IPS DF 6.9 (cell line): ENCODE data around the gene MUC12.

Experiments
- DNase-seq: peaks from one replicate; pipeline ENCODE4 v3.0.0-alpha.2; 2013; ENCODE audit warnings: low read depth, low spot score
- H3K27ac ChIP-seq: one replicate; pipeline ENCODE4 v1.5.1; 2013; ENCODE audit warnings: low read length, control low read depth
- H3K27me3 ChIP-seq: 2 replicates; pipeline ENCODE4 v1.6.1; 2013; ENCODE audit warnings: mild to moderate bottlenecking, low read length; ENCODE audit not compliant: control insufficient read depth, insufficient read depth
- H3K36me3 ChIP-seq: 2 replicates; pipeline ENCODE4 v1.6.1; 2013; ENCODE audit warnings: low read length; ENCODE audit not compliant: control insufficient read depth, insufficient read depth
- H3K4me1 ChIP-seq: 2 replicates; pipeline ENCODE4 v1.6.1; 2013; ENCODE audit warnings: low read length; ENCODE audit not compliant: control insufficient read depth, insufficient read depth
- H3K4me3 ChIP-seq: 2 replicates; pipeline ENCODE4 v1.5.1; 2013; ENCODE audit warnings: mild to moderate bottlenecking, low read length
- H3K9me3 ChIP-seq: 2 replicates; pipeline ENCODE4 v1.6.1; 2013; ENCODE audit warnings: low read length, inconsistent platforms; ENCODE audit not compliant: control insufficient read depth, insufficient read depth
- WGBS: extraction: QIAGEN DNeasy Blood & Tissue Kit; methylation state at CpG from one replicate; pipeline ENCODE4 v1.1.7; 2013; ENCODE audit warnings: mixed read lengths, missing lambda C conversion rate; ENCODE audit not compliant: insufficient read length, insufficient coverage; 5-methylcytosine and 5-hydroxymethylcytosine counted together

The MUC12 gene

DNA sequence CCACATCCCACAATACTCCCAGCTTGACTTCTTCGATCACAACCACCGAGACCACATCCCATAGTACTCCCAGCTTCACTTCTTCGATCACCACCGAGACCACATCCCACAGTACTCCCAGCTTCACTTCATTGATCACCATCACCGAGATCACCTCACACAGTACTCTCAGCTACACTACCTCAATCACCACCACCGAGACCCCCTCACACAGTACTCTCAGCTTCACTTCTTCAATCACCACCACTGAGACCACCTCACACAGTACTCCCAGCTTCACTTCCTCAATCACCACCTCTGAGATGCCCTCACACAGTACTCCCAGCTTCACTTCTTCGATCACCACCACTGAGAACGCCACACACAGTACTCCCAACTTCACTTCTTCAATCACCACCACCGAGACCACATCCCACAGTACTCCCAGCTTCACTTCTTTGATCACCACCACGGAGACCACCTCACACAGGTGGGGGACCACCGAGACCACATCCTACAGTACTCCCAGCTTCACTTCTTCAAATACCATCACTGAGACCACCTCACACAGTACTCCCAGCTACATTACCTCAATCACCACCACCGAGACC is 11.4 kb upstream of the MUC12 start:
- Histone ChIP-seq H3K36me3 (no peaks in the 10 kb centered on the region), H3K27me3 (no peaks in the 10 kb centered on the region), H3K4me1 (no peaks in the 10 kb centered on the region), H3K9me3 (no peaks in the 10 kb centered on the region), H3K27ac (no peak overlapping the region), H3K4me3 (no peak overlapping the region)
- 100% methylated on average over 3 of the region's 12 CpGs for WGBS
- DNase-seq = no peak

DNA sequence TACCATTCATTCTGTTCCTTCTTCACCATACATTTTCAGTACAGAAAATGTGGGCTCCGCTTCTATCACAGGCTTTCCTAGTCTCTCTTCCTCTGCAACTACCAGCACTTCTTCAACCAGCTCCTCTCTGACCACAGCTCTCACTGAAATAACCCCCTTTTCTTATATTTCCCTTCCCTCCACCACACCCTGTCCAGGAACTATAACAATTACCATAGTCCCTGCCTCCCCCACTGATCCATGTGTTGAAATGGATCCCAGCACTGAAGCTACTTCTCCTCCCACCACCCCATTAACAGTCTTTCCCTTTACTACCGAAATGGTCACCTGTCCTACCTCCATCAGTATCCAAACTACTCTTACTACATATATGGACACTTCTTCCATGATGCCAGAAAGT is 9.5 kb upstream of the MUC12 start:
- Histone ChIP-seq H3K4me1 (peaks cover 4% of the 10 kb centered on the region; the same call in 1 of the 2 replicates), H3K27ac (no peak overlapping the region), H3K27me3 (no peaks in the 10 kb centered on the region), H3K36me3 (no peaks in the 10 kb centered on the region), H3K9me3 (no peaks in the 10 kb centered on the region), H3K4me3 (no peak overlapping the region)
- no peak for DNase-seq
- no CpG with 5 or more reads among the region's 2 CpGs for WGBS

DNA sequence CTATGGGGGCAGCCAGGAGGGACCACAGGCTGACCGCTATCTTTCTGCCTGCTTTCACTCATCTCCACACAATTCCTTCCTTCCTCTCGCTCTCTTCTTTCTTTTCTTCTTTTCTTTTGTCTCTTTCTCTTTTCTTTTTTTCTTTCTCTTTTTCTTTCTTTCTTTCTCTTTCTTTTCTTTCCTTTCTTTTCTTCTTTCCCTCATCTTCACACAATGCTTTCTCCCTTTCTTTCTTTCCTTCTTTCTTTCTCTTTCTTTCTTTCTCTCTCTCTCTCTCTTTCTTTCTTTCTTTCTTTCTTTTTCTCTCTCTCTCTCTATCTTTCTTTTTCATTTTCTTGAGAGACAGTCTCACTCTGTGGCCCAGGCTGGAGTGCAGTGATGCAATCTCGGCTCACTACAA is 6.8 kb upstream of the MUC12 start:
- DNase-seq = no peak
- peaks cover 14% of the 10 kb centered on the region for H3K4me1 ChIP-seq
- WGBS = 100% methylated on average over 1 of the region's 3 CpGs

DNA sequence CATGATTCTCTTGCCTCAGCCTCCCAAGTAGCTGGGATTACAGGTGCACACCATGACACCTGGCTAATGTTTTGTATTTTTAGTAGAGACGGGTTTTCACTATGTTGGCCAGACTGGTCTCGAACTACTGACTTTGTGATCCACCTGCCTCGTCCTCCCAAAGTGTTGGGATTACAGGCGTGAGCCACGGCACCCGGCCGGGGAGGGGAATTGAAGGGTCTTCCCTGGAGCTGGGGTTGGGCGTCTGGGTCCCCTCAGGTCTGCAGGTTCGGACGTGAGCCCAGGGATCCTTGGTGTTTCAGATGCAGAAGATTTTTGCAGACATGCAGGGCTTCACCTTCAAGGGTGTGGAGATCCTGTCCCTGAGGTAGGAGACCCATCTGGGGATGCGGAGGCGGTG is 6.0 kb upstream of the MUC12 start:
- peaks cover 3% of the 10 kb centered on the region; the same call in 1 of the 2 replicates for H3K27me3 ChIP-seq
- no peaks in the 10 kb centered on the region for H3K36me3 ChIP-seq
- H3K9me3 ChIP-seq = no peaks in the 10 kb centered on the region
- no peak overlapping the region for H3K4me3 ChIP-seq
- no peak for DNase-seq
- H3K27ac ChIP-seq = no peak overlapping the region
- H3K4me1 ChIP-seq = peaks cover 16% of the 10 kb centered on the region
- WGBS = no CpG with 5 or more reads among the region's 12 CpGs

More for the DNA sequence above, 6.8 kb upstream of the MUC12 start:
- Histone ChIP-seq H3K9me3 (no peaks in the 10 kb centered on the region), H3K4me3 (no peak overlapping the region), H3K36me3 (no peaks in the 10 kb centered on the region), H3K27ac (no peak overlapping the region), H3K27me3 (peaks cover 3% of the 10 kb centered on the region; the same call in 1 of the 2 replicates)

DNA sequence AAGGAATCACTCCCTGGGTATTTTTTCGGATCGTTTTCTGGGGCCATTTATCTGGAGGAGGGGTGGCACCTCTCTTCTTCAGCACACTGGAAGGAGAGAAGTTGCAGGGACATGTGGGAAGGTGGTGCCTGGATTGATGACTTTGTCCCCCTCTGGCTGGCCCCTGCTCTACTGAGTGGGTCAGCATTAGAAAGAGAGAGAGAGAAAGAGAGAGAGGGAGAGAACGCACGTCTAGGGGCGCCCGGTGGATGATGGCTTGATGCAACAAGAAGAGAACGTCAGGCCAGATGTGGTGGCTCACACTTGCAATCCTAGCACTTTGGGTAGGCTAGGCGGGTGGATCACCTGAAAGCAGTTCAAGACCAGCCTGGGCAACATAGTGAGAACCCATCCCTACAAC is 5.5 kb upstream of the MUC12 start:
- H3K27me3 ChIP-seq = peaks cover 3% of the 10 kb centered on the region; the same call in 1 of the 2 replicates
- no peaks in the 10 kb centered on the region for H3K36me3 ChIP-seq
- no peak overlapping the region for H3K4me3 ChIP-seq
- no peak for DNase-seq
- H3K9me3 ChIP-seq = no peaks in the 10 kb centered on the region
- H3K27ac ChIP-seq = no peak overlapping the region
- no CpG with 5 or more reads among the region's 8 CpGs for WGBS
- peaks cover 16% of the 10 kb centered on the region for H3K4me1 ChIP-seq

DNA sequence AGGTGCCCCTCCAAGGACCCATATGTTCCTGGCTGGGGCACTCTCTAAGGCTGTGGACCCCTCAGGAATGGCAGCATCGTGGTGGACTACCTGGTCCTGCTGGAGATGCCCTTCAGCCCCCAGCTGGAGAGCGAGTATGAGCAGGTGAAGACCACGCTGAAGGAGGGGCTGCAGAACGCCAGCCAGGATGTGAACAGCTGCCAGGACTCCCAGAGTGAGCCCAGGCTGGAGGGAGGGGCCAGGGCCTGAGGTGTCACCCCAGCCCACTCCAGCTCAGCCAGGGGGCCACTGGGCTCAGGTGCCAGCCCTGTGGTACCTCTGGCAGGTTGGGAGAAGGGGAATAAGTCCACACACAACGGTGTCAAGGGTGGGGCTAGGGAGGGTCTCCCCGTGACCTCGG is 4.7 kb upstream of the MUC12 start:
- Histone ChIP-seq H3K27ac (no peak overlapping the region), H3K4me1 (peaks cover 16% of the 10 kb centered on the region), H3K9me3 (no peaks in the 10 kb centered on the region), H3K27me3 (peaks cover 3% of the 10 kb centered on the region; the same call in 1 of the 2 replicates), H3K4me3 (no peak overlapping the region), H3K36me3 (no peaks in the 10 kb centered on the region)
- DNase-seq = no peak
- no CpG with 5 or more reads among the region's 7 CpGs for WGBS

DNA sequence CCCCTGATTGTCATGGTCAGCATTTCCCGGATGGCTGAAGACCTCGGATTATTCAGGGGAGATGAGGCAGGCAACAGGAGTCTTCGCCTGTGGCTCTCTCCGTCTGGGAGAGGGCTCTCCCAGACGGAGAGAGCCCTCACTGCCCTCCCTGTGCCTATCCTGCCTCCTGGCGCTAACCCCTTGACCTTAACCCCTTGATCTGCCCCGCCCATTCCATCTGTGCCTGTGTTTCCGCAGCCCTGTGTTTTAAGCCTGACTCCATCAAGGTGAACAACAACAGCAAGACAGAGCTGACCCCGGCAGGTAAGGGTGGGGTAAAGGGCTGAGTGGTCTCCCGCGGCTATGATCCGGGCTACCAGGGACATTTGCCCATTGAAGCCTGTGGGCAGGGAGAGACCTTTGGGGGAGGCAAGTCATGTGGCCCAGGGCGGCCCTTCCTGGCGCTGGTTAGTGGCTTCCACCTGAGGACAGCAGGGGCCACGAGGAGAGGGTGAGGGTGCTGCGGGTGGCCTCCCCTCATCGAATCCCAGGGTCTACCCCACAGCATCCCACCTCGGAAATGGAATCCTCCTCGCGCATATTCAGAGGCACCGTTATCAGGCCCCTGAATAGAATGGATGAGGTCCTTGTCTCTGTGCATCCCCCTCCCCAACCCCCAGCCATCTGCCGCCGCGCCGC is 4.2 kb upstream of the MUC12 start:
- DNase-seq = no peak
- peaks cover 3% of the 10 kb centered on the region; the same call in 1 of the 2 replicates for H3K27me3 ChIP-seq
- peak overlapping the region; percentile 41; the same call in 1 of the 2 replicates for H3K4me3 ChIP-seq
- no peak overlapping the region for H3K27ac ChIP-seq
- H3K4me1 ChIP-seq = peaks cover 16% of the 10 kb centered on the region
- no peaks in the 10 kb centered on the region for H3K9me3 ChIP-seq
- WGBS = no CpG with 5 or more reads among the region's 25 CpGs
- H3K36me3 ChIP-seq = no peaks in the 10 kb centered on the region

DNA sequence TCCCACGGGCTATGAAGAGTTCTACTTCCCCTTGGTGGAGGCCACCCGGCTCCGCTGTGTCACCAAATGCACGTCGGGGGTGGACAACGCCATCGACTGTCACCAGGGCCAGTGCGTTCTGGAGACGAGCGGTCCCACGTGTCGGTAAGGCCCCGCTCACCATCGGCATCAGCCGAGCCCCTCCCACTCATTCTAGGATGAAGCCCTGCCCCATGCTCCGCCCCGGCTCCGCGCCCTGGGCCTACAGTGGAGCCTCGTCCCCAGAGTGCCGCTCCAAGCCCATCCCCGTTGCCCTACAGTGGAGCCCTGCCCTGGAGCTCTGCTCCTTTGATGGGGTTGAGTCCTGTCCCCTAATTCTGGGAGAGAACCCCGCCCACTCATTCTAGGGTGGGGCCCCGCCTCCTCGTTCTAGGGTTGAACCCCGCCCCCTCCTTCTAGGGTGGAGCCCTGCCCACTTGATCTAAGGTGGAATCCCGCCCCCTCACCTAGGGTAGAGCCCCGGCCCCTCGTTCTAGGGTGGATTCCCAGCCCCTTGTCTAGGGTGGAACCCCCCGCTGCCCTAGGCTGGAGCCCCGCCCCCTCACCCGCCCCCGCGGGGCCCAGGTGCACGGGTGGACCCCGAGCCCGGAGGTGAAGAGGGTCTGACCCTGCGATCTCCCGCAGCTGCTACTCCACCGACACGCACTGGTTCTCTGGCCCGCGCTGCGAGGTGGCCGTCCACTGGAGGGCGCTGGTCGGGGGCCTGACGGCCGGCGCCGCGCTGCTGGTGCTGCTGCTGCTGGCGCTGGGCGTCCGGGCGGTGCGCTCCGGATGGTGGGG is 3.4 kb upstream of the MUC12 start:
- peak; percentile 97 for DNase-seq
- Histone ChIP-seq H3K36me3 (no peaks in the 10 kb centered on the region), H3K4me1 (peaks cover 16% of the 10 kb centered on the region), H3K27ac (no peak overlapping the region), H3K4me3 (peak overlapping the region; percentile 41; the same call in 1 of the 2 replicates), H3K27me3 (peaks cover 3% of the 10 kb centered on the region; the same call in 1 of the 2 replicates), H3K9me3 (no peaks in the 10 kb centered on the region)
- no CpG with 5 or more reads among the region's 58 CpGs for WGBS

DNA sequence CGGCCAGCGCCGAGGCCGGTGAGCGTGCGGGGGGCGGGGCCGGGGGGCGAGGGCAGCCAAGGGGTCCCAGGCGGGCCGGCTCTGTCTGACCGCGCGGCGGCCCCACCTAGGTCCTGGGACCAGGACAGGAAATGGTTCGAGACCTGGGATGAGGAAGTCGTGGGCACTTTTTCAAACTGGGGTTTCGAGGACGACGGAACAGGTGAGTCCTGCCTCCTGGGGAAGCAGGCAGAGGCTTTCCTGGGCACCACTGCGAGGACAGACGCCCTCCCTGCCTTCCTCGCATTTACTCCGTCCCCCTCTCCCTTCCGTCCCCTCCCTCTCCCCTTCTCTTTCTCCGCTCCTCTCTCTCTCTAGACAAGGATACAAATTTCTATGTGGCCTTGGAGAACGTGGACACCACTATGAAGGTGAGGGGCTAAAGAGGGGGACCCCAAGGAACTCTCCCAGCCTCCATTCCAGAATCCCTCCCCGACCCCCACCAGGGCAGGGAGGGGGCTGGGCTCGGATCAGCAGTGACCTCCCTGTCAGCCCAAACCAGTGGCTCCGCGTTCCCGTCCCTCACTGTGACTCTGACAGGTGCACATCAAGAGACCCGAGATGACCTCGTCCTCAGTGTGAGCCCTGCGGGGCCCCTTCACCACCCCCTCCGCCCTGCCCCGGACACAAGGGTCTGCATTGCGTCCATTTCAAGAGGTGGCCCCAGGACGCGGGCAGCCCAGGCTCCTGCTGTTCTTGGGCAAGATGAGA is 2.6 kb upstream of the MUC12 start:
- WGBS = no CpG with 5 or more reads among the region's 40 CpGs
- Histone ChIP-seq H3K27ac (no peak overlapping the region), H3K9me3 (no peaks in the 10 kb centered on the region), H3K4me1 (peaks cover 16% of the 10 kb centered on the region), H3K4me3 (peak overlapping the region; percentile 29; the same call in 1 of the 2 replicates), H3K27me3 (peaks cover 3% of the 10 kb centered on the region; the same call in 1 of the 2 replicates), H3K36me3 (no peaks in the 10 kb centered on the region)
- DNase-seq = no peak
